Stimulated activated CD4-positive, alpha-beta T cell treated with anti-CD3 and anti-CD28 coated beads, TNF-alpha, amount 100 ng/mL, for 48 hours (primary cell): Measurements from ENCODE around the gene IDH2.
"Not testable (repeated sequence)": the region's sequence is repeated elsewhere in the genome, so short reads cannot be mapped to it uniquely, and the experiment has no call there.

Experiments used
- DNase-seq, 3 donors: peaks; one replicate each; pipeline ENCODE4 v3.0.0-alpha.2; 2020; ENCODE audit warnings: low read depth in 3 of 3

IDH2 gene

GRCh38 chr15:90114451-90114901 is 12.2 kb upstream of the IDH2 start:
- DNase-seq = no peak

GRCh38 chr15:90113166-90113565 is 10.9 kb upstream of the IDH2 start:
- DNase-seq = no peak

GRCh38 chr15:90109163-90109751 is 7.0 kb upstream of the IDH2 start:
- not testable (repeated sequence) for DNase-seq

- DNase-seq = not testable (repeated sequence)
Observed at GRCh38 chr15:90108038-90108437, 5.8 kb upstream of the IDH2 start.

- DNase-seq = no peak
Observed at GRCh38 chr15:90106522-90107117, 4.4 kb upstream of the IDH2 start.

- no peak for DNase-seq
Observed at GRCh38 chr15:90105521-90105920, 3.3 kb upstream of the IDH2 start.

- DNase-seq = no peak
Observed at GRCh38 chr15:90104551-90104950, 2.3 kb upstream of the IDH2 start.

- DNase-seq = no peak
Observed at GRCh38 chr15:90103701-90104329, 1.5 kb upstream of the IDH2 start.

GRCh38 chr15:90101130-90101968 is 919 bp downstream of the IDH2 start:
- DNase-seq = no peak

GRCh38 chr15:90099868-90100831 is 2.1 kb downstream of the IDH2 start:
- DNase-seq = no peak

- DNase-seq = no peak
Observed at GRCh38 chr15:90099072-90099867, 3.0 kb downstream of the IDH2 start.

- DNase-seq = peak in 2 of 3 donors; percentile 39 to 57
Observed at GRCh38 chr15:90097475-90097874, 4.8 kb downstream of the IDH2 start.

- no peak for DNase-seq
Observed at GRCh38 chr15:90095521-90095959, 6.7 kb downstream of the IDH2 start.

GRCh38 chr15:90091156-90091931 is 10.9 kb downstream of the IDH2 start:
- DNase-seq = no peak

GRCh38 chr15:90090226-90090848 is 11.9 kb downstream of the IDH2 start:
- no peak for DNase-seq

GRCh38 chr15:90087454-90088154 is 14.7 kb downstream of the IDH2 start:
- DNase-seq = no peak

GRCh38 chr15:90086868-90087268 is 15.4 kb downstream of the IDH2 start:
- DNase-seq = no peak

GRCh38 chr15:90085565-90085964 is 16.7 kb downstream of the IDH2 start:
- no peak for DNase-seq
